ENCODE data around the gene ANGPTL7.

ANGPTL7 gene

GRCh38 chr1:11168731-11169130 lies 20.4 kb upstream of the ANGPTL7 start:
- no peak for DNase-seq (ENCODE audit: low read depth)
- no peak for TF ChIP-seq CTCF (conservative IDR thresholded peaks at IDR 0.05; ENCODE audit: control insufficient read depth, insufficient read depth, low read depth, low read length)
- H3K4me3 ChIP-seq (ENCODE audit: control insufficient read depth, low read depth, low read length) = no peak overlapping the region

DNA sequence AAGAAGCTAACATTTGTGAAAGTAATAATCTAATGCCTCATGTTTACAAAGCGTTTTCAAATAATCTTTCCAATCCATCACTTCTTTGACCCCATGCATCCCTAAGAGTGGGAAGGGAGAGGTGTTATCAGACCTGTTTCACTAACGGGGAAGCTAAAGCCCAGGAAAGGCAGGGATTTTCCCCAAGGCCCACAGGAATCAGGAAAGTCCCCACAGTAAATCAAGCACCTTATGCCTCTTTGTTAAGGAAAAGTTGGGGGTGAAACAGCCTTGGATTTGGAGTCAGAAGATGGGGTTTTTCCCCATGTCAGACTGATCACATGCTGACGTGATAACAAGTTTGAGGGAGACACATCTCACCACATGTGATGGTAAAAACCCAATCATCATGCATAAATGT lies 20.0 kb upstream of the ANGPTL7 start:
- no peak overlapping the region for H3K4me3 ChIP-seq (ENCODE audit: control insufficient read depth, low read depth, low read length)

GRCh38 chr1:11170102-11170501 lies 19.1 kb upstream of the ANGPTL7 start:
- no peak for DNase-seq (ENCODE audit: low read depth)
- TF ChIP-seq CTCF (conservative IDR thresholded peaks at IDR 0.05; ENCODE audit: control insufficient read depth, insufficient read depth, low read depth, low read length) = no peak
- no peak overlapping the region for H3K4me3 ChIP-seq (ENCODE audit: control insufficient read depth, low read depth, low read length)

More for the DNA sequence above, 20.0 kb upstream of the ANGPTL7 start:
- DNase-seq (ENCODE audit: low read depth) = no peak
- TF ChIP-seq CTCF (conservative IDR thresholded peaks at IDR 0.05; ENCODE audit: control insufficient read depth, insufficient read depth, low read depth, low read length) = no peak

GRCh38 chr1:11174261-11174942 lies 14.8 kb upstream of the ANGPTL7 start:
- TF ChIP-seq CTCF (conservative IDR thresholded peaks at IDR 0.05; ENCODE audit: control insufficient read depth, insufficient read depth, low read depth, low read length) = no peak
- H3K4me3 ChIP-seq (ENCODE audit: control insufficient read depth, low read depth, low read length) = no peak overlapping the region
- no peak for DNase-seq (ENCODE audit: low read depth)

DNA sequence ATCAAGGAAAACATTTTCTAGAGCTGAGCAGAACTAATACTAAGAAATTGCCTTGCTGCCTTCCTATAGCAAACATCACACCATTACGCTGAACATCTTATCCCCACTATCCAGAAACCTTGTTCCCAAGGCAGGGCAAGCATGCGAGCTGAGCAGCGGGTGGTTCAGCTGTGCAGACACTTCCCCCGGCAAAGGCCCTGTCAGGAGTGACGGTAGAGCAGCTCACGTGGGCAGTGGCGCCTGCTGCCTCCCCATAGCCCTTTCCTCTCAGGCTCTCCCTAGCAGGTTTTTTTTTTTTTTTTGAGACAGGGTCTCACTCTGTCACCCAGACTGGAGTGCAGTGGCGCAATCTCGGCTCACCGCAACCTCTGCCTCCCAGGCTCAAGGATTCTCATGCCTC lies 13.7 kb upstream of the ANGPTL7 start:
- no peak for DNase-seq (ENCODE audit: low read depth)
- H3K4me3 ChIP-seq (ENCODE audit: control insufficient read depth, low read depth, low read length) = no peak overlapping the region
- no peak for TF ChIP-seq CTCF (conservative IDR thresholded peaks at IDR 0.05; ENCODE audit: control insufficient read depth, insufficient read depth, low read depth, low read length)

- TF ChIP-seq CTCF (conservative IDR thresholded peaks at IDR 0.05; ENCODE audit: control insufficient read depth, insufficient read depth, low read depth, low read length) = no peak
Observed at GRCh38 chr1:11176081-11176706, 13.0 kb upstream of the ANGPTL7 start.

More at GRCh38 chr1:11176081-11176706, 13.0 kb upstream of the ANGPTL7 start:
- no peak overlapping the region for H3K4me3 ChIP-seq (ENCODE audit: control insufficient read depth, low read depth, low read length)
- DNase-seq (ENCODE audit: low read depth) = no peak
